OCI-LY1 (cell line): ENCODE results near the gene SWAP70.
A peak's percentile ranks its signal among the peaks of the same experiment; 100 is the strongest.

Experiments used
- H2AFZ ChIP-seq: fragments of 200-600 bp; sonication (generic), shearing (Covaris generic); 2 replicates; pipeline ENCODE4 v1.6.0; 2014; ENCODE audit warnings: antibody characterized with exemption, mild to moderate bottlenecking, low read length
- H3F3A ChIP-seq: fragments of 200-600 bp; sonication (generic), shearing (Covaris generic); 2 replicates; pipeline ENCODE4 v1.6.0; 2014; ENCODE audit warnings: mild to moderate bottlenecking, antibody characterized with exemption, low read length, moderate library complexity; ENCODE audit not compliant: insufficient read depth
- H3K27ac ChIP-seq: fragments of 200-600 bp; sonication (generic); 2 replicates; pipeline ENCODE4 v1.5.1; 2014; ENCODE audit warnings: low read length, mixed run types, mild to moderate bottlenecking, low read depth; ENCODE audit not compliant: poor library complexity, severe bottlenecking
- H3K27me3 ChIP-seq: fragments of 200-600 bp; sonication (generic); 2 replicates; pipeline ENCODE4 v1.6.0; 2014; ENCODE audit warnings: antibody characterized with exemption, mild to moderate bottlenecking, low read length, moderate library complexity; ENCODE audit not compliant: insufficient read depth
- H3K36me3 ChIP-seq: fragments of 200-600 bp; sonication (generic); 2 replicates; pipeline ENCODE4 v1.6.1; 2014; ENCODE audit warnings: mild to moderate bottlenecking, antibody characterized with exemption, low read length, moderate library complexity, mixed read lengths; ENCODE audit not compliant: insufficient read depth
- H3K4me1 ChIP-seq: fragments of 200-600 bp; sonication (generic); 2 replicates; pipeline ENCODE4 v1.5.1; 2014; ENCODE audit warnings: mild to moderate bottlenecking, low read length, moderate library complexity; ENCODE audit not compliant: insufficient read depth, severe bottlenecking
- H3K4me2 ChIP-seq: fragments of 200-600 bp; sonication (generic), shearing (Covaris generic); 2 replicates; pipeline ENCODE4 v1.6.1; 2014; ENCODE audit warnings: low read length
- H3K4me3 ChIP-seq: fragments of 200-600 bp; sonication (generic); 2 replicates; pipeline ENCODE4 v1.5.1; 2014; ENCODE audit warnings: low read length, low read depth, mild to moderate bottlenecking, mixed read lengths; ENCODE audit not compliant: poor library complexity, severe bottlenecking
- H3K79me2 ChIP-seq: fragments of 200-600 bp; shearing (Covaris generic); 2 replicates; pipeline ENCODE4 v1.6.1; 2016; ENCODE audit warnings: mixed run types, low read length, mixed read lengths; ENCODE audit not compliant: insufficient read depth
- H3K9ac ChIP-seq: fragments of 200-600 bp; sonication (generic), shearing (Covaris generic); 2 replicates; pipeline ENCODE4 v1.6.1; 2014; ENCODE audit warnings: mild to moderate bottlenecking, low read length, mixed read lengths
- H3K9me2 ChIP-seq: fragments of 200-600 bp; sonication (generic), shearing (Covaris generic); 2 replicates; pipeline ENCODE4 v1.6.1; 2014; ENCODE audit warnings: low read depth, mild to moderate bottlenecking, low read length, mixed read lengths
- H3K9me3 ChIP-seq: fragments of 200-600 bp; shearing (Covaris generic); 2 replicates; pipeline ENCODE4 v1.6.1; 2014; ENCODE audit warnings: low read length, mixed read lengths
- H4K20me1 ChIP-seq: fragments of 200-600 bp; sonication (generic), shearing (Covaris generic); 2 replicates; pipeline ENCODE4 v1.6.0; 2016; ENCODE audit warnings: mild to moderate bottlenecking, low read length; ENCODE audit not compliant: insufficient read depth
- EZH2 ChIP-seq: fragments of 200-600 bp; sonication (generic), shearing (Covaris generic); IDR thresholded peaks from 2 replicates; pipeline ENCODE4 v1.8.0; 2017; ENCODE audit warnings: borderline replicate concordance, mixed run types, mild to moderate bottlenecking, antibody characterized with exemption, low read length, moderate library complexity, mixed read lengths
- TF ChIP-seq, protein P1 (sequence below): fragments of 200-600 bp; sonication (generic), shearing (Covaris generic); IDR thresholded peaks from 2 replicates; pipeline ENCODE4 v1.5.1; 2017; ENCODE audit warnings: mild to moderate bottlenecking, antibody characterized with exemption, low read length, moderate library complexity, mixed read lengths

The SWAP70 gene

GRCh38 chr11:9625162-9625561, 38.7 kb upstream of the SWAP70 start:
- no peak for TF ChIP-seq EZH2
- TF ChIP-seq, protein P1, sequence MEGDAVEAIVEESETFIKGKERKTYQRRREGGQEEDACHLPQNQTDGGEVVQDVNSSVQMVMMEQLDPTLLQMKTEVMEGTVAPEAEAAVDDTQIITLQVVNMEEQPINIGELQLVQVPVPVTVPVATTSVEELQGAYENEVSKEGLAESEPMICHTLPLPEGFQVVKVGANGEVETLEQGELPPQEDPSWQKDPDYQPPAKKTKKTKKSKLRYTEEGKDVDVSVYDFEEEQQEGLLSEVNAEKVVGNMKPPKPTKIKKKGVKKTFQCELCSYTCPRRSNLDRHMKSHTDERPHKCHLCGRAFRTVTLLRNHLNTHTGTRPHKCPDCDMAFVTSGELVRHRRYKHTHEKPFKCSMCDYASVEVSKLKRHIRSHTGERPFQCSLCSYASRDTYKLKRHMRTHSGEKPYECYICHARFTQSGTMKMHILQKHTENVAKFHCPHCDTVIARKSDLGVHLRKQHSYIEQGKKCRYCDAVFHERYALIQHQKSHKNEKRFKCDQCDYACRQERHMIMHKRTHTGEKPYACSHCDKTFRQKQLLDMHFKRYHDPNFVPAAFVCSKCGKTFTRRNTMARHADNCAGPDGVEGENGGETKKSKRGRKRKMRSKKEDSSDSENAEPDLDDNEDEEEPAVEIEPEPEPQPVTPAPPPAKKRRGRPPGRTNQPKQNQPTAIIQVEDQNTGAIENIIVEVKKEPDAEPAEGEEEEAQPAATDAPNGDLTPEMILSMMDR, result no peak
- Histone ChIP-seq H3K9me2 (no peaks in the 10 kb centered on the region), H3K9me3 (no peaks in the 10 kb centered on the region), H3K4me2 (no peak overlapping the region), H2AFZ (no peak overlapping the region), H3K27me3 (no peaks in the 10 kb centered on the region), H3K4me3 (no peak overlapping the region), H3K4me1 (peaks cover 60% of the 10 kb centered on the region), H3K79me2 (no peaks in the 10 kb centered on the region), H3K9ac (no peak overlapping the region; the same call in 1 of the 2 replicates), H3F3A (no peaks in the 10 kb centered on the region), H3K36me3 (no peaks in the 10 kb centered on the region), H3K27ac (peak overlapping the region; percentile 52), H4K20me1 (no peaks in the 10 kb centered on the region)

- no peaks in the 10 kb centered on the region for H3K36me3 ChIP-seq
- H2AFZ ChIP-seq, result no peak overlapping the region
- no peaks in the 10 kb centered on the region for H3K9me2 ChIP-seq
- H3K4me1 ChIP-seq, result peaks cover 56% of the 10 kb centered on the region
- H3F3A ChIP-seq, result no peaks in the 10 kb centered on the region
- no peaks in the 10 kb centered on the region for H3K9me3 ChIP-seq
- H3K27ac ChIP-seq, result peak overlapping the region; percentile 52
- H3K79me2 ChIP-seq, result no peaks in the 10 kb centered on the region
- H3K4me3 ChIP-seq, result no peak overlapping the region
- no peaks in the 10 kb centered on the region for H3K27me3 ChIP-seq
- no peak overlapping the region; the same call in 1 of the 2 replicates for H3K9ac ChIP-seq
- H3K4me2 ChIP-seq, result no peak overlapping the region
- TF ChIP-seq EZH2, result no peak
- TF ChIP-seq, protein P1, result no peak
- H4K20me1 ChIP-seq, result no peaks in the 10 kb centered on the region
Measured at GRCh38 chr11:9625728-9626127, 38.1 kb upstream of the SWAP70 start.

GRCh38 chr11:9626496-9627394, 37.1 kb upstream of the SWAP70 start:
- H3K9me2 ChIP-seq, result no peaks in the 10 kb centered on the region
- no peaks in the 10 kb centered on the region for H3K36me3 ChIP-seq
- H3K4me1 ChIP-seq, result peaks cover 59% of the 10 kb centered on the region
- no peaks in the 10 kb centered on the region for H3K9me3 ChIP-seq
- H3K79me2 ChIP-seq, result no peaks in the 10 kb centered on the region
- H2AFZ ChIP-seq, result no peak overlapping the region
- no peak overlapping the region for H3K4me3 ChIP-seq
- H3K9ac ChIP-seq, result peak overlapping the region; percentile 24; the same call in 1 of the 2 replicates
- H3K27me3 ChIP-seq, result no peaks in the 10 kb centered on the region
- H3K4me2 ChIP-seq, result peak overlapping the region; percentile 28; the same call in 1 of the 2 replicates
- peak overlapping the region; percentile 59 for H3K27ac ChIP-seq
- TF ChIP-seq EZH2, result no peak
- TF ChIP-seq, protein P1, result no peak
- no peaks in the 10 kb centered on the region for H3F3A ChIP-seq
- H4K20me1 ChIP-seq, result no peaks in the 10 kb centered on the region
